HepG2 (cell line): Measurements from ENCODE around the gene B4GALT3. TPM values are rescaled to one million over a fixed set of nuclear protein-coding genes. Genes with fewer than 3 reads are reported as not detected.

Experiments
- CC2D1A ChIP-seq: sonication (generic); formaldehyde crosslinking; IDR thresholded peaks from 2 replicates; pipeline ENCODE4 v1.8.1; 2023; ENCODE audit warnings: mild to moderate bottlenecking, missing genetic modification reagents
- ELF3 ChIP-seq: IDR thresholded peaks from 2 replicates; pipeline ENCODE4 v1.6.1; 2016; ENCODE audit warnings: missing genetic modification reagents, missing compliant biosample characterization
- JDP2 ChIP-seq: sonication (generic); formaldehyde crosslinking; IDR thresholded peaks from 2 replicates; pipeline ENCODE4 v1.8.1; 2022; ENCODE audit warnings: missing genetic modification reagents, borderline replicate concordance
- KAT8 ChIP-seq: IDR thresholded peaks from 2 replicates; pipeline ENCODE4 v1.6.1; 2016; ENCODE audit warnings: missing genetic modification reagents, missing compliant biosample characterization
- KDM1A ChIP-seq: IDR thresholded peaks from 2 replicates; pipeline ENCODE4 v1.6.1; 2016; ENCODE audit warnings: missing compliant biosample characterization
- KDM2A ChIP-seq: sonication (generic); formaldehyde crosslinking; IDR thresholded peaks from 2 replicates; pipeline ENCODE4 v1.4.0; 2020; ENCODE audit warnings: low read depth, missing genetic modification reagents, borderline replicate concordance
- MEF2D ChIP-seq: sonication (generic); formaldehyde crosslinking; IDR thresholded peaks from 2 replicates; pipeline ENCODE4 v1.5.1; 2020; ENCODE audit warnings: mild to moderate bottlenecking, missing genetic modification reagents
- MYNN ChIP-seq: sonication (generic); formaldehyde crosslinking; IDR thresholded peaks from 2 replicates; pipeline ENCODE4 v1.4.0; 2020; ENCODE audit warnings: mild to moderate bottlenecking, low read depth, missing genetic modification reagents
- RFX3 ChIP-seq: IDR thresholded peaks from 2 replicates; pipeline ENCODE4 v1.6.1; 2016; ENCODE audit warnings: missing biosample characterization, missing genetic modification reagents
- SMARCE1 ChIP-seq: fragments of 450-650 bp; IDR thresholded peaks from 2 replicates; pipeline ENCODE4 v1.6.1; 2017; ENCODE audit warnings: borderline replicate concordance
- SP4 ChIP-seq: sonication (generic); formaldehyde crosslinking; IDR thresholded peaks from 2 replicates; pipeline ENCODE4 v1.8.1; 2023; ENCODE audit warnings: mild to moderate bottlenecking, missing genetic modification reagents
- SRF ChIP-seq: IDR thresholded peaks from 2 replicates; pipeline ENCODE4 v1.6.1; 2011; ENCODE audit warnings: mild to moderate bottlenecking, low read depth, low read length, moderate library complexity
- U2AF2 ChIP-seq: fragments of 200-400 bp; formaldehyde crosslinking; IDR thresholded peaks from 2 replicates; pipeline ENCODE4 v1.6.1; 2017; ENCODE audit warnings: low read depth, mild to moderate bottlenecking, low read length
- ZNF143 ChIP-seq: sonication (generic); formaldehyde crosslinking; IDR thresholded peaks from 2 replicates; pipeline ENCODE4 v1.4.0; 2020; ENCODE audit warnings: missing genetic modification reagents
- polyA plus RNA-seq, 8 experiments: library from polyadenylated mRNA; depleted of rRNA in 3 of 8; stranded (reverse) in 7 of 8; unstranded in 1 of 8; fragments of >200 nt; fragmentation: Illumina TruSeq in 4 of 8; extraction: Trizol in 4 of 8; gene quantifications; 2 replicates each; pipeline versions ENCODE4 v1.2.1 to v1.2.3, GENCODE V29; 2011 to 2016; ENCODE audit warnings: low read depth in 4 of 8, missing spikeins in 1 of 8, mixed read lengths in 1 of 8; ENCODE audit not compliant: insufficient read depth in 1 of 8
- total RNA-seq, 5 experiments: library from RNA; depleted of rRNA; stranded (reverse); fragments of >200 nt; fragmentation: Illumina TruSeq; extraction: Trizol; gene quantifications; 2 replicates each; pipeline ENCODE4 v1.2.3, GENCODE V29; 2016; ENCODE audit warnings: low read depth in 1 of 5
- TF ChIP-seq, protein P1 (sequence below): IDR thresholded peaks from 2 replicates; pipeline ENCODE4 v1.6.1; 2018; ENCODE audit warnings: missing genetic modification reagents, mild to moderate bottlenecking, missing compliant biosample characterization
- TF ChIP-seq, protein P2 (sequence below): sonication (generic); formaldehyde crosslinking; IDR thresholded peaks from 2 replicates; pipeline ENCODE4 v1.8.1; 2023; ENCODE audit warnings: missing genetic modification reagents, mild to moderate bottlenecking, borderline replicate concordance
- TF ChIP-seq, protein P3 (sequence below): sonication (generic); IDR thresholded peaks from 2 replicates; pipeline ENCODE4 v1.6.1; 2016; ENCODE audit warnings: low read depth, borderline replicate concordance
- TF ChIP-seq, protein P4 (sequence below): IDR thresholded peaks from 2 replicates; pipeline ENCODE4 v1.6.1; 2012; ENCODE audit warnings: inconsistent platforms
- TF ChIP-seq, protein P5 (sequence below): sonication (generic); formaldehyde crosslinking; IDR thresholded peaks from 2 replicates; pipeline ENCODE4 v1.8.1; 2023; ENCODE audit warnings: mild to moderate bottlenecking, moderate library complexity, missing genetic modification reagents
- TF ChIP-seq, protein P6 (sequence below): sonication (generic); formaldehyde crosslinking; IDR thresholded peaks from 2 replicates; pipeline ENCODE4 v1.5.1; 2020; ENCODE audit warnings: mild to moderate bottlenecking, missing genetic modification reagents, borderline replicate concordance

Gene B4GALT3
- total and polyA plus RNA-seq, 2 of the 13 experiments (the other 11 are each of a cell fraction or from before 2014, with no cell fraction given), result 35.6 to 40.4 TPM

DNA sequence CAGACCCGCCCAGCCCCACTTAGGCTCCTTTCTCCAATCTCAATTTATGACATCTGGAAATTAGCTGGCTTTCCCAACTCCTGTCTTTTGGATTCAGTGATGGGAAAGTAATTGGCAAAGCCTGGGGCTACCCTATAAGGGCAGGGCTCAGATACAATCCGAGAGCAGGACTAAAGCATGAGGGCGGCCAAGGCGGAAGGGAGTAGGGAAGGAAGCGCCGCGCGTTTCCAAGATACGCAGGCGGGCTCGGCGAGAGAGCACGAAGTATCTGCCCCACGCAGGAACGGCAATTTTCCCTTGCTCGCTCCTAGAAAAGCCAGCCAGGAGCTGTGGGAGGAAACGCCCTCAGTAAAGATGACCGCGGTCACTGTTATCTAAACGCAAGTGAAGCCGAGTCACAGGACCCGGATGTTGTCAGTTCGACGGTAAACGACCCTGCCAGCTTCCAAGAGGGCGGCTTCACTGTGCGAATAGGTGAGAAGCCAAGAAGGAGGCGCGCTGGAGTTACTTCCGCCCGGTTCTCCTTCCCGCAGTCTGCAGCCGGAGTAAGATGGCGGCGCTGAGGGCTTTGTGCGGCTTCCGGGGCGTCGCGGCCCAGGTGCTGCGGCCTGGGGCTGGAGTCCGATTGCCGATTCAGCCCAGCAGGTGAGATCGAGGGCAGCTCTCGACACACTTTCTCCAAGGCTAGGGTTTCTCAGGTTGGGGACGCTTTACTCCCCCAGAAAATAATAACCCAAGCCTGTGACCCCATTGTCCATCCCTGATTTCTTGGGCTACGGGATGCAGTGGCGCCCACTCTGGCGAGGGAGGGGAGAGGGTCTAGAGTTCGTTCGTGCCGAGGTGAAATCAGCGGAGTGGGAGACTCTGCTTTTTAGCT is 24.8 kb upstream of the B4GALT3 start, which contains the start of gene NDUFS2 (continued):
- TF ChIP-seq, protein P1, sequence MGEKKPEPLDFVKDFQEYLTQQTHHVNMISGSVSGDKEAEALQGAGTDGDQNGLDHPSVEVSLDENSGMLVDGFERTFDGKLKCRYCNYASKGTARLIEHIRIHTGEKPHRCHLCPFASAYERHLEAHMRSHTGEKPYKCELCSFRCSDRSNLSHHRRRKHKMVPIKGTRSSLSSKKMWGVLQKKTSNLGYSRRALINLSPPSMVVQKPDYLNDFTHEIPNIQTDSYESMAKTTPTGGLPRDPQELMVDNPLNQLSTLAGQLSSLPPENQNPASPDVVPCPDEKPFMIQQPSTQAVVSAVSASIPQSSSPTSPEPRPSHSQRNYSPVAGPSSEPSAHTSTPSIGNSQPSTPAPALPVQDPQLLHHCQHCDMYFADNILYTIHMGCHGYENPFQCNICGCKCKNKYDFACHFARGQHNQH (CRISPR knock-in tag), result peak; percentile 71; the same call in 1 of the 2 replicates
- peak; percentile 90 for TF ChIP-seq KAT8 (CRISPR knock-in tag)
- TF ChIP-seq, protein P2, sequence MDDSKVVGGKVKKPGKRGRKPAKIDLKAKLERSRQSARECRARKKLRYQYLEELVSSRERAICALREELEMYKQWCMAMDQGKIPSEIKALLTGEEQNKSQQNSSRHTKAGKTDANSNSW (CRISPR knock-in tag), result no peak
- no peak for TF ChIP-seq SRF
- peak; percentile 66; the same call in 1 of the 2 replicates for TF ChIP-seq KDM2A
- TF ChIP-seq, protein P3, sequence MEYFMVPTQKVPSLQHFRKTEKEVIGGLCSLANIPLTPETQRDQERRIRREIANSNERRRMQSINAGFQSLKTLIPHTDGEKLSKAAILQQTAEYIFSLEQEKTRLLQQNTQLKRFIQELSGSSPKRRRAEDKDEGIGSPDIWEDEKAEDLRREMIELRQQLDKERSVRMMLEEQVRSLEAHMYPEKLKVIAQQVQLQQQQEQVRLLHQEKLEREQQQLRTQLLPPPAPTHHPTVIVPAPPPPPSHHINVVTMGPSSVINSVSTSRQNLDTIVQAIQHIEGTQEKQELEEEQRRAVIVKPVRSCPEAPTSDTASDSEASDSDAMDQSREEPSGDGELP, result no peak; the same call in 1 of the 2 replicates
- TF ChIP-seq KDM1A (CRISPR knock-in tag), result no peak
- no peak for TF ChIP-seq MYNN (CRISPR knock-in tag)
- no peak for TF ChIP-seq CC2D1A (CRISPR knock-in tag)
- TF ChIP-seq SMARCE1, result no peak
- TF ChIP-seq RFX3 (CRISPR knock-in tag), result no peak
- TF ChIP-seq, protein P4, sequence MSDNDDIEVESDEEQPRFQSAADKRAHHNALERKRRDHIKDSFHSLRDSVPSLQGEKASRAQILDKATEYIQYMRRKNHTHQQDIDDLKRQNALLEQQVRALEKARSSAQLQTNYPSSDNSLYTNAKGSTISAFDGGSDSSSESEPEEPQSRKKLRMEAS, result peak; percentile 65; the same call in 1 of the 2 replicates
- TF ChIP-seq SP4 (CRISPR knock-in tag), result peak; percentile 67
- TF ChIP-seq, protein P5, sequence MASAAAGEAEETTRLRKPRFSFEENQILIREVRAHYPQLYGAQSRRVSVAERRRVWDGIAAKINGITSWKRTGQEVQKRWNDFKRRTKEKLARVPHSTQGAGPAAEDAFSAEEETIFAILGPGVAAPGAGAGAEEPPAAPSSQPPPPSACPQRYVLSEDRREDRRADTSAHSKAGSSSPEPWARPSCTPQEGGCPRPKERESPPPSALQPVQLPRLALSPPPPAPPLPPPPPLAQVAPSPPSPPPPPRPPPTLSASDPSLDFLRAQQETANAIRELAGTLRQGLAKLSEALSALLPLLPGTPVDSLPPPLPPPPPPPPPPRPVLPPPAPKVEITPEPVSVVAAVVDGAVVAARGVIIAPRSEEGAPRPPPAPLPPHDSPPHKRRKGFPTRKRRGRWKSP (CRISPR knock-in tag), result 0 out of 2 replicates have a peak, but pooled peaks have one; percentile 57
- no peak for TF ChIP-seq JDP2 (CRISPR knock-in tag)
- peak; percentile 63; the same call in 1 of the 2 replicates for TF ChIP-seq ZNF143 (CRISPR knock-in tag)
- TF ChIP-seq, protein P6, sequence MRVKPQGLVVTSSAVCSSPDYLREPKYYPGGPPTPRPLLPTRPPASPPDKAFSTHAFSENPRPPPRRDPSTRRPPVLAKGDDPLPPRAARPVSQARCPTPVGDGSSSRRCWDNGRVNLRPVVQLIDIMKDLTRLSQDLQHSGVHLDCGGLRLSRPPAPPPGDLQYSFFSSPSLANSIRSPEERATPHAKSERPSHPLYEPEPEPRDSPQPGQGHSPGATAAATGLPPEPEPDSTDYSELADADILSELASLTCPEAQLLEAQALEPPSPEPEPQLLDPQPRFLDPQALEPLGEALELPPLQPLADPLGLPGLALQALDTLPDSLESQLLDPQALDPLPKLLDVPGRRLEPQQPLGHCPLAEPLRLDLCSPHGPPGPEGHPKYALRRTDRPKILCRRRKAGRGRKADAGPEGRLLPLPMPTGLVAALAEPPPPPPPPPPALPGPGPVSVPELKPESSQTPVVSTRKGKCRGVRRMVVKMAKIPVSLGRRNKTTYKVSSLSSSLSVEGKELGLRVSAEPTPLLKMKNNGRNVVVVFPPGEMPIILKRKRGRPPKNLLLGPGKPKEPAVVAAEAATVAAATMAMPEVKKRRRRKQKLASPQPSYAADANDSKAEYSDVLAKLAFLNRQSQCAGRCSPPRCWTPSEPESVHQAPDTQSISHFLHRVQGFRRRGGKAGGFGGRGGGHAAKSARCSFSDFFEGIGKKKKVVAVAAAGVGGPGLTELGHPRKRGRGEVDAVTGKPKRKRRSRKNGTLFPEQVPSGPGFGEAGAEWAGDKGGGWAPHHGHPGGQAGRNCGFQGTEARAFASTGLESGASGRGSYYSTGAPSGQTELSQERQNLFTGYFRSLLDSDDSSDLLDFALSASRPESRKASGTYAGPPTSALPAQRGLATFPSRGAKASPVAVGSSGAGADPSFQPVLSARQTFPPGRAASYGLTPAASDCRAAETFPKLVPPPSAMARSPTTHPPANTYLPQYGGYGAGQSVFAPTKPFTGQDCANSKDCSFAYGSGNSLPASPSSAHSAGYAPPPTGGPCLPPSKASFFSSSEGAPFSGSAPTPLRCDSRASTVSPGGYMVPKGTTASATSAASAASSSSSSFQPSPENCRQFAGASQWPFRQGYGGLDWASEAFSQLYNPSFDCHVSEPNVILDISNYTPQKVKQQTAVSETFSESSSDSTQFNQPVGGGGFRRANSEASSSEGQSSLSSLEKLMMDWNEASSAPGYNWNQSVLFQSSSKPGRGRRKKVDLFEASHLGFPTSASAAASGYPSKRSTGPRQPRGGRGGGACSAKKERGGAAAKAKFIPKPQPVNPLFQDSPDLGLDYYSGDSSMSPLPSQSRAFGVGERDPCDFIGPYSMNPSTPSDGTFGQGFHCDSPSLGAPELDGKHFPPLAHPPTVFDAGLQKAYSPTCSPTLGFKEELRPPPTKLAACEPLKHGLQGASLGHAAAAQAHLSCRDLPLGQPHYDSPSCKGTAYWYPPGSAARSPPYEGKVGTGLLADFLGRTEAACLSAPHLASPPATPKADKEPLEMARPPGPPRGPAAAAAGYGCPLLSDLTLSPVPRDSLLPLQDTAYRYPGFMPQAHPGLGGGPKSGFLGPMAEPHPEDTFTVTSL (CRISPR knock-in tag), result no peak
- peak; percentile 78 for TF ChIP-seq ELF3 (CRISPR knock-in tag)
- TF ChIP-seq MEF2D (CRISPR knock-in tag), result peak; percentile 81; the same call in 1 of the 2 replicates
- no peak for TF ChIP-seq U2AF2
